DOHH2 (cell line): Measurements from ENCODE around the gene TRPM3.

Source experiments
- H3F3A ChIP-seq: fragments of 200-600 bp; sonication (generic), shearing (Covaris generic); 2 replicates; pipeline ENCODE4 v1.6.0; 2016; ENCODE audit warnings: antibody characterized with exemption, mild to moderate bottlenecking; ENCODE audit not compliant: control insufficient read depth, insufficient read depth
- H3K27ac ChIP-seq: fragments of 200-600 bp; sonication (generic); 2 replicates; pipeline ENCODE4 v1.5.1; 2014; ENCODE audit warnings: low read depth, mild to moderate bottlenecking, low read length, moderate library complexity
- H3K27me3 ChIP-seq: fragments of 200-600 bp; sonication (generic); 2 replicates; pipeline ENCODE4 v1.6.1; 2014; ENCODE audit warnings: mild to moderate bottlenecking, low read length, mixed read lengths; ENCODE audit not compliant: control insufficient read depth
- H3K36me3 ChIP-seq: fragments of 200-600 bp; sonication (generic); 2 replicates; pipeline ENCODE4 v1.6.1; 2014; ENCODE audit warnings: mild to moderate bottlenecking, low read length, moderate library complexity, mixed read lengths; ENCODE audit not compliant: control insufficient read depth
- H3K4me1 ChIP-seq: fragments of 200-600 bp; sonication (generic); 2 replicates; pipeline ENCODE4 v1.6.1; 2014; ENCODE audit warnings: mild to moderate bottlenecking, low read length, mixed read lengths; ENCODE audit not compliant: control insufficient read depth
- H3K4me2 ChIP-seq: fragments of 200-600 bp; sonication (generic); 2 replicates; pipeline ENCODE4 v1.6.0; 2014; ENCODE audit warnings: mild to moderate bottlenecking, low read length, moderate library complexity
- H3K4me3 ChIP-seq: fragments of 200-600 bp; sonication (generic); 2 replicates; pipeline ENCODE4 v1.5.1; 2014; ENCODE audit warnings: mild to moderate bottlenecking, low read length, mixed read lengths
- H3K79me2 ChIP-seq: fragments of 200-600 bp; sonication (generic); 2 replicates; pipeline ENCODE4 v1.6.1; 2014; ENCODE audit warnings: mild to moderate bottlenecking, low read length, mixed read lengths; ENCODE audit not compliant: control insufficient read depth
- H3K9me2 ChIP-seq: fragments of 200-600 bp; sonication (generic); replicated peaks from 2 replicates; pipeline ENCODE4 v1.6.1; 2014; ENCODE audit warnings: mild to moderate bottlenecking, low read length, mixed read lengths; ENCODE audit not compliant: control insufficient read depth
- H3K9me3 ChIP-seq: fragments of 200-600 bp; sonication (generic); 2 replicates; pipeline ENCODE4 v1.6.1; 2014; ENCODE audit warnings: antibody characterized with exemption, low read length, mixed read lengths; ENCODE audit not compliant: control insufficient read depth, insufficient read depth
- H4K20me1 ChIP-seq: fragments of 200-600 bp; sonication (generic); 2 replicates; pipeline ENCODE4 v1.6.0; 2014; ENCODE audit warnings: low read depth, mild to moderate bottlenecking, antibody characterized with exemption, low read length, moderate library complexity; ENCODE audit not compliant: control insufficient read depth, insufficient read depth
- CTCF ChIP-seq: fragments of 200-600 bp; sonication (generic); IDR thresholded peaks from one replicate; pipeline ENCODE4 v1.5.1; 2014; ENCODE audit warnings: antibody characterized with exemption, mild to moderate bottlenecking, low read depth, low read length; ENCODE audit not compliant: poor library complexity, severe bottlenecking
- EZH2phosphoT487 ChIP-seq: fragments of 200-600 bp; sonication (generic); IDR thresholded peaks from 2 replicates; pipeline ENCODE4 v1.6.1; 2017; ENCODE audit warnings: borderline replicate concordance, mild to moderate bottlenecking, antibody characterized with exemption, low read length, moderate library complexity, mixed read lengths

TRPM3 gene

GRCh38 chr9:70586476-70586875 is 534.9 kb downstream of the TRPM3 start:
- no peaks in the 10 kb centered on the region for H3K36me3 ChIP-seq
- no peaks in the 10 kb centered on the region for H3K79me2 ChIP-seq
- H3K4me1 ChIP-seq, result no peaks in the 10 kb centered on the region
- H3F3A ChIP-seq, result no peaks in the 10 kb centered on the region
- H3K27me3 ChIP-seq, result peaks cover 5% of the 10 kb centered on the region; the same call in 1 of the 2 replicates
- H3K4me2 ChIP-seq, result no peak overlapping the region
- H3K4me3 ChIP-seq, result no peak overlapping the region
- H3K27ac ChIP-seq, result no peak overlapping the region
- H3K9me2 ChIP-seq, result no peaks in the 10 kb centered on the region
- no peaks in the 10 kb centered on the region for H3K9me3 ChIP-seq
- H4K20me1 ChIP-seq, result no peaks in the 10 kb centered on the region
- TF ChIP-seq CTCF (no peak), EZH2phosphoT487 (no peak)

GRCh38 chr9:70581955-70582350 is 539.5 kb downstream of the TRPM3 start:
- Histone ChIP-seq H3K36me3 (no peaks in the 10 kb centered on the region), H3K27me3 (no peaks in the 10 kb centered on the region; the same call in 1 of the 2 replicates), H3K4me2 (no peak overlapping the region)

GRCh38 chr9:70581214-70581954 is 540.0 kb downstream of the TRPM3 start:
- Histone ChIP-seq H3F3A (no peaks in the 10 kb centered on the region), H3K4me3 (no peak overlapping the region), H3K4me2 (no peak overlapping the region), H3K27me3 (no peaks in the 10 kb centered on the region; the same call in 1 of the 2 replicates), H3K79me2 (no peaks in the 10 kb centered on the region), H3K27ac (no peak overlapping the region), H3K36me3 (no peaks in the 10 kb centered on the region), H4K20me1 (no peaks in the 10 kb centered on the region), H3K9me2 (no peaks in the 10 kb centered on the region), H3K9me3 (no peaks in the 10 kb centered on the region), H3K4me1 (no peaks in the 10 kb centered on the region)
- TF ChIP-seq EZH2phosphoT487 (no peak), CTCF (no peak)

More at GRCh38 chr9:70581955-70582350, 539.5 kb downstream of the TRPM3 start:
- H3K27ac ChIP-seq, result no peak overlapping the region
- H3K79me2 ChIP-seq, result no peaks in the 10 kb centered on the region
- no peaks in the 10 kb centered on the region for H3F3A ChIP-seq
- no peaks in the 10 kb centered on the region for H4K20me1 ChIP-seq
- no peaks in the 10 kb centered on the region for H3K9me2 ChIP-seq
- TF ChIP-seq CTCF (no peak), EZH2phosphoT487 (no peak)
- no peaks in the 10 kb centered on the region for H3K4me1 ChIP-seq
- no peaks in the 10 kb centered on the region for H3K9me3 ChIP-seq
- no peak overlapping the region for H3K4me3 ChIP-seq
